SK-N-MC (cell line): ENCODE data around the gene TMEM33.

ENCODE experiments used
- EZH2 ChIP-seq: fragments of 200-600 bp; sonication (generic); IDR thresholded peaks from one replicate; pipeline ENCODE4 v1.6.1; 2017; ENCODE audit warnings: antibody characterized with exemption
- FOXP2 ChIP-seq: optimal IDR thresholded peaks from 2 replicates; pipeline ENCODE3; 2011; ENCODE audit warnings: mild to moderate bottlenecking, moderate library complexity; ENCODE audit not compliant: insufficient read depth; ENCODE audit errors: extremely low read length, control extremely low read depth
- POLR2AphosphoS5 ChIP-seq: IDR thresholded peaks from 2 replicates; pipeline ENCODE4 v1.6.1; 2012; ENCODE audit warnings: mild to moderate bottlenecking, low read depth, low read length, borderline replicate concordance

GRCh38 chr4:41939016-41939626, 3.9 kb downstream of the TMEM33 start:
- no peak for TF ChIP-seq POLR2AphosphoS5
- TF ChIP-seq EZH2: no peak
- no peak for TF ChIP-seq FOXP2
